HG03439 (cell line): Measurements from ENCODE around the gene AACS.
"Not testable (repeated sequence)": the region's sequence is repeated elsewhere in the genome, so short reads cannot be mapped to it uniquely, and the experiment has no call there.

Experiments used
- ATAC-seq: cut with Tn5 transposase; IDR thresholded peaks from one replicate; pipeline ENCODE4 v1.9.1; 2021; ENCODE audit warnings: mild to moderate bottlenecking, moderate library complexity; ENCODE audit not compliant: unreplicated experiment

The AACS gene

GRCh38 chr12:125120566-125120965 lies 55.3 kb downstream of the AACS start:
- no peak for ATAC-seq

- ATAC-seq: no peak
Observed at GRCh38 chr12:125121106-125121505, 55.9 kb downstream of the AACS start.

GRCh38 chr12:125122668-125123067 lies 57.4 kb downstream of the AACS start:
- ATAC-seq: no peak

- ATAC-seq: no peak
Observed at GRCh38 chr12:125124320-125124966, 59.2 kb downstream of the AACS start.

- no peak for ATAC-seq
Observed at GRCh38 chr12:125125271-125125670, 60.0 kb downstream of the AACS start.

GRCh38 chr12:125128439-125129178 lies 63.4 kb downstream of the AACS start:
- no peak for ATAC-seq

- ATAC-seq: no peak
Observed at GRCh38 chr12:125129179-125129571, 63.9 kb downstream of the AACS start.

- ATAC-seq: no peak
Observed at GRCh38 chr12:125129591-125130255, 64.5 kb downstream of the AACS start.

GRCh38 chr12:125131958-125132357 lies 66.7 kb downstream of the AACS start:
- no peak for ATAC-seq

GRCh38 chr12:125132698-125133400 lies 67.6 kb downstream of the AACS start:
- no peak for ATAC-seq

GRCh38 chr12:125133616-125134015 lies 68.4 kb downstream of the AACS start:
- ATAC-seq: no peak

GRCh38 chr12:125134576-125134975 lies 69.3 kb downstream of the AACS start:
- no peak for ATAC-seq

- no peak for ATAC-seq
Observed at GRCh38 chr12:125135906-125136305, 70.7 kb downstream of the AACS start.

GRCh38 chr12:125136702-125137101 lies 71.5 kb downstream of the AACS start:
- ATAC-seq: no peak

- no peak for ATAC-seq
Observed at GRCh38 chr12:125137766-125138344, 72.6 kb downstream of the AACS start.

GRCh38 chr12:125140279-125141209 lies 75.3 kb downstream of the AACS start:
- ATAC-seq: no peak

GRCh38 chr12:125141210-125141573 lies 76.0 kb downstream of the AACS start:
- ATAC-seq: not testable (repeated sequence)

- ATAC-seq: no peak
Observed at GRCh38 chr12:125142601-125143000, 77.4 kb downstream of the AACS start.

- no peak for ATAC-seq
Observed at GRCh38 chr12:125143491-125143890, 78.3 kb downstream of the AACS start.

GRCh38 chr12:125145196-125145595 lies 80.0 kb downstream of the AACS start:
- ATAC-seq: no peak
